ENCODE data around the gene KCNS1. TPM values are rescaled to one million over a fixed set of nuclear protein-coding genes. Genes with fewer than 3 reads are reported as not detected.

The KCNS1 gene
- total RNA-seq, 1 donor from 2014 or later: 0.53 TPM

GRCh38 chr20:45055056-45055455, 45.9 kb downstream of the KCNS1 start:
- Histone ChIP-seq H3K36me3 (ENCODE audit: control insufficient read depth, insufficient read depth, low read length) (peaks cover 1% of the 10 kb centered on the region), H3K4me3 (ENCODE audit: low read depth, low read length) (no peak overlapping the region)

GRCh38 chr20:45053430-45054351, 47.2 kb downstream of the KCNS1 start:
- H3K36me3 ChIP-seq (ENCODE audit: control insufficient read depth, insufficient read depth, low read length): peaks cover 1% of the 10 kb centered on the region
- no peak overlapping the region for H3K4me3 ChIP-seq (ENCODE audit: low read depth, low read length)
- TF ChIP-seq CTCF (IDR thresholded peaks at IDR 0.05; ENCODE audit: insufficient read depth, low read length, severe bottlenecking): no peak
- H3K27me3 ChIP-seq (ENCODE audit: control insufficient read depth, insufficient read depth, low read length): no peaks in the 10 kb centered on the region
- DNase-seq (ENCODE audit: low read depth): no peak
- FAIRE-seq: no peak

More at GRCh38 chr20:45055056-45055455, 45.9 kb downstream of the KCNS1 start:
- no peak for TF ChIP-seq CTCF (IDR thresholded peaks at IDR 0.05; ENCODE audit: insufficient read depth, low read length, severe bottlenecking)
- DNase-seq (ENCODE audit: low read depth): no peak
- H3K27me3 ChIP-seq (ENCODE audit: control insufficient read depth, insufficient read depth, low read length): no peaks in the 10 kb centered on the region
- FAIRE-seq: no peak

GRCh38 chr20:45052698-45053429, 48.1 kb downstream of the KCNS1 start:
- Histone ChIP-seq H3K27me3 (ENCODE audit: control insufficient read depth, insufficient read depth, low read length) (no peaks in the 10 kb centered on the region), H3K36me3 (ENCODE audit: control insufficient read depth, insufficient read depth, low read length) (peaks cover 1% of the 10 kb centered on the region), H3K4me3 (ENCODE audit: low read depth, low read length) (no peak overlapping the region)
- TF ChIP-seq CTCF (IDR thresholded peaks at IDR 0.05; ENCODE audit: insufficient read depth, low read length, severe bottlenecking): no peak
- FAIRE-seq (no peak), DNase-seq (ENCODE audit: low read depth) (no peak)

- no peaks in the 10 kb centered on the region for H3K27me3 ChIP-seq (ENCODE audit: control insufficient read depth, insufficient read depth, low read length)
- no peak for DNase-seq (ENCODE audit: low read depth)
- TF ChIP-seq CTCF (IDR thresholded peaks at IDR 0.05; ENCODE audit: insufficient read depth, low read length, severe bottlenecking): no peak
- no peak overlapping the region for H3K4me3 ChIP-seq (ENCODE audit: low read depth, low read length)
- peaks cover 1% of the 10 kb centered on the region for H3K36me3 ChIP-seq (ENCODE audit: control insufficient read depth, insufficient read depth, low read length)
- FAIRE-seq: no peak
Measured at GRCh38 chr20:45051204-45052060, 49.5 kb downstream of the KCNS1 start.

- DNase-seq (ENCODE audit: low read depth) (no peak), FAIRE-seq (peak; percentile 60)
- H3K4me3 ChIP-seq (ENCODE audit: low read depth, low read length): no peak overlapping the region
- H3K27me3 ChIP-seq (ENCODE audit: control insufficient read depth, insufficient read depth, low read length): no peaks in the 10 kb centered on the region
- no peak for TF ChIP-seq CTCF (IDR thresholded peaks at IDR 0.05; ENCODE audit: insufficient read depth, low read length, severe bottlenecking)
- H3K36me3 ChIP-seq (ENCODE audit: control insufficient read depth, insufficient read depth, low read length): peaks cover 1% of the 10 kb centered on the region
Measured at GRCh38 chr20:45049904-45050471, 50.9 kb downstream of the KCNS1 start.
